ENCODE measurements around the gene ZDHHC14.
"Not testable (repeated sequence)": the region's sequence is repeated elsewhere in the genome, so short reads cannot be mapped to it uniquely, and the experiment has no call there.

Gene ZDHHC14

GRCh38 chr6:157445277-157446009, 64.5 kb downstream of the ZDHHC14 start:
- DNase-seq (ENCODE audit: low spot score) = no peak

DNA sequence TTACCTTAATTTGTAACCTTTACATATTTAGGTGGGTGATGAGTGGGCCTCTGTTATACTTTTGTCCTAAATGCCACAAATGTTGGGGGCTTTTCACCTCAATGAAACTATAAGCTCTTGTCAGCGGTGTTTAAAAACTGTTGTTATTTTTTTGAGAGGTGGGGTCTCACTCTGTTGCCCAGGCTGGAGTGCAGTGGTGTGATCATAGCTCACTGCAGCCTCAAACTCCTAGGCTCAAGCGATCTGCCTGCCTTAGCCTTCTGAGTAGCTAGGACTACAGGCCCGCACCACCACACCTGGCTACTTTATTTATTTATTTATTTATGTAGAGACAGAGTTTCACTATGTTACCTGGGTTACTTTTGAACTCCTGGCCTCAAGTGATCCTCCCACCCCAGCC, 66.7 kb downstream of the ZDHHC14 start:
- no peak for DNase-seq (ENCODE audit: low spot score)

DNA sequence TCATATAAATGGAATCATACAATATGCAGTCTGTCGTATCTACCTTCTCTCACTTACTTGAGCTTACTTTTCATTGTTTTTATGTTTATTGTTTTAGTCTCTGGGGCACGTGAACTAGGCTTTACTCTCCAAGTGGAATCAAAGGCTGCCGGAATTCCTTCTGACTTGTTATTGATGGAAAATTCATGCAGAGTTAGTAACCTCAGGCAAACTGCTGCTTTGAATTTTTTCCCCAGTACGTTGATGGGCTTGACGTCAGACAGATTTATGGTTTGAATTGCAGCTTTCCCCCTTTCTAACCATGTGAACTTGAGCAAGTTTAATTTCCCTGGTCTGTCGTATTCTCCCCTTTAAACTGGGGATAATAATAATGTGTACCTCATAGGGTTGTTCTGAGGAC, 68.6 kb downstream of the ZDHHC14 start:
- DNase-seq (ENCODE audit: low spot score) = no peak

GRCh38 chr6:157450931-157451742, 70.1 kb downstream of the ZDHHC14 start:
- DNase-seq (ENCODE audit: low spot score) = no peak

DNA sequence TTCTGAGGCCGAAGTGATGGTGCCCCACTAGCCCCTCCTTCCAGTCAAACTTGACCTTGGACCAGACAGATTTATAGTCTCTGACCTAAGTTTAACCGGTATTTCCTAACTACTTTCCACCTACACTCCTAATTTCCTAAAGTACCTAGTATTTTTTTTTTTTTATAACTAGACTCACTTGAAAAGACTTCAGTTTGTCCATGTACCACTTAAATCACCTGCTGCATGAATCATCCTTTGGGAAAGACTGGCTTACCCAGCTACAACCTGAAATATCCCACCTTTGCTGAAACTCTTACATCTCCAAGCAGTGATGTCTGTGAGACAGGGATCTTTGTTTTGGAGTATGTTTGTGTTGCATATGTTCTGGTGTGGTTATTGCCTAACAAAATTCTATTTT, 71.1 kb downstream of the ZDHHC14 start:
- no peak for DNase-seq (ENCODE audit: low spot score)

GRCh38 chr6:157453131-157453530, 72.1 kb downstream of the ZDHHC14 start:
- DNase-seq (ENCODE audit: low spot score) = no peak

GRCh38 chr6:157453978-157454377, 73.0 kb downstream of the ZDHHC14 start:
- no peak for DNase-seq (ENCODE audit: low spot score)

GRCh38 chr6:157454762-157455714, 74.0 kb downstream of the ZDHHC14 start:
- no peak for DNase-seq (ENCODE audit: low spot score)

- no peak for DNase-seq (ENCODE audit: low spot score)
Observed at GRCh38 chr6:157455731-157456523, 74.9 kb downstream of the ZDHHC14 start.

DNA sequence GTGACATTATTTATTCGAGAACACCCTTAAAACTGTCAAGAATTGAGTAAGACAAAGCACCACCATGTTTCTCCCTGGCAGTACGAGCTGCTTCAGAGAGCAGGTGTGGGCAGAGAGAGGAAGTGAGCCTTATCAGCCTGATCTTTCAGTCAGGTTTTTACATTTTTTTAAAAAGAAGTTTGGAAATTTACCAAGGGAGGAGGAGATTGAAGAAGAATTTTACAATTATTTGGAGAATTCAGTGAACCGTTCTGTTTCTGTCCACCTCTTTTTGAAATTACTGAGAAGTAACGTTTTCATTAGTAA, 75.5 kb downstream of the ZDHHC14 start:
- no peak for DNase-seq (ENCODE audit: low spot score)

GRCh38 chr6:157457787-157458186, 76.8 kb downstream of the ZDHHC14 start:
- no peak for DNase-seq (ENCODE audit: low spot score)

GRCh38 chr6:157459327-157459726, 78.3 kb downstream of the ZDHHC14 start:
- DNase-seq (ENCODE audit: low spot score) = no peak

DNA sequence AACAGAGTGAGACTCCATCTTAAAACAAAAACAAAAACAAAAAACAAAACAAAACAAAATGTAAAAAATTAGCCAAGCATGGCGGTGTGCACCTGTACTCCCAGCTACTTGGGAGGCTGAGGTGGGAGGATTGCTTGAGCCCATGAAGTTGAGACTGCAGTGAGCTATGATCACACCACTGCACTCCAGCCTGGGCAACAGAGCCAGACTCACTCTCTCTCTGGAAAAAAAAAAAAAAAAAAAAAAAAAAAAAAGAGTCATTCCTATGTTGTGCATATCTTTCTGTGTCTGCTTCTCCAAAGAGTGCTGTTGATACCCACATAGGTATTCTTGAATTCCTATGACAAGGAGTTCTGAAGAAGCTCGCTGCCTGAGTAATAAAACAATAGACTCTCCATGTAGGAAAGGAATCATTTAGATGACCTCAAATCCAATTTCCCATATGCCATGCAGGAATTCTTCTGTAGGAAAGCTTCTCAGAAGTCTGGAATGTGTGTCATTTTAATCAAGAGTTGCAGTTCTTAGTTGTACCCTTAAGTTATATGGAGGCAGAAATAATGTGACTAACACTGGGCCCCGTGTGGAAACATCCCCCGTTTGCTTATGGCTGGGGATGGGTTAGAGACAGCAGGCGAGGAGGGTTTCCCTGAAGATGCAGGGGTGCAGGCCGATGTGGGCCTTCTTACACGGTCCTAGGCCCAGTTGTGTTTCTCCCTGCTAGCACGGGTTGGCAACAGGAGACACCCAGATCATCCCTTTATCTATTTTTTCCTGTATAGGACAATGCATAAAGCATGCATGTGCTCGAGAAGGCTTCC, 79.4 kb downstream of the ZDHHC14 start:
- DNase-seq (ENCODE audit: low spot score) = no peak

GRCh38 chr6:157461000-157461915, 80.3 kb downstream of the ZDHHC14 start:
- DNase-seq (ENCODE audit: low spot score) = no peak

DNA sequence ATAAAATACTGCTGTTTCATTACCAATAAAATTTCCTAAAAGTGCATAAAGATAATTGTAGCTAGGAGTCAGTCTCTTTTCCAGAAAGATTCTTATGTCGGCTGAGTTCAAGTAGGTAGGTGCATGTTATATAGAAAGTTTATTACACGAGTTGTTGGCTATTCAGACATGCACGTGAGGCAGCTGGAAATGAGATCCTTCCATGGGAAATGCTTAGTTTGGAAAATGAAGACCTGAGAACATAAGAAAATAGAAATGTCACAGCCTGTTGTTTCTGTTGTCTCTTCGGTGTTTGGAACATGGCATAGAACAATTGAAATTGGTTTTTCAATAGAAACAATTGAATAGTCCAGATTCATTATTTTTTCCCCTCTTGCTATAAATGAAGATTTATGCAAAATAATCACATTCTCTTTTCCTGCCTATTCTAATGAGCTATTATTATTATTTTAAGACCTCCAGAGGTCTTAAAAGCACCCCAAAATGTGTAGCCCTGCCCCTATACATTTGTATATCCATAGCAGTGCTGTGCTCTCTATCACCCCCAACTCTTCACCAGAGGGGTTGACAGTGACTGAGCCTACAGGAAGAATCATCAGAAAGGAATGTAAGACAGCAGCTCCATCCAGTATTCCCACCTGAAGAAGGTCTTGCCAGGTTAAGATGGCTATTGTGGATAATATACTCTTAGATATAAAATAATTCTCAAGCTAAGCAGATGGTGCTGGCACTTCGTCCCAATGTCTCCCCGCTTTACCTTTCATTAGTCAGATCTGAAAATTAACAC, 82.2 kb downstream of the ZDHHC14 start:
- DNase-seq (ENCODE audit: low spot score) = no peak

DNA sequence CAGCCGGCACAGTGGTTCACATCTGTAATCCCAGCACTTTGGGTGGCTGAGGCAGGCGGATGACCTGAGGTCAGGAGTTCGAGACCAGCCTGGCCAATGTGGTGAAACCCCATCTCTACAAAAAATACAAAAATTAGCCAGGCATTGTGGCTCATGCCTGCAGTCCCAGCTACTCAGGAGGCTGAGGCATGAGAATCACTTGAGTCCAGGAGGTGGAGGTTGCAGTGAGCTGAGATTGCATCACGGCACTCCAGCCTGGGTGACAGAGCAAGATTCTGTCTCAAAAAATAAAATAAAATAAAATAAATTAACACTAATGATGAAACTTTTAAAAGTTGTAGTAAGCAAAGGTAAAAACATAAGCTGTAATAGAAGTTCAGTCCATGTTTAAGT, 82.7 kb downstream of the ZDHHC14 start:
- not testable (repeated sequence) for DNase-seq (ENCODE audit: low spot score)

GRCh38 chr6:157464653-157465535, 83.9 kb downstream of the ZDHHC14 start:
- DNase-seq (ENCODE audit: low spot score) = no peak

- DNase-seq (ENCODE audit: low spot score) = no peak
Observed at GRCh38 chr6:157466342-157466648, 85.3 kb downstream of the ZDHHC14 start.
